Naive B cell (primary cell): Measurements from ENCODE around the gene RDH13. TPM values are rescaled to one million over a fixed set of nuclear protein-coding genes. Genes with fewer than 3 reads are reported as not detected.

Experiments used
- ATAC-seq, 2 donors: fragments of 150-1000 bp; cut with Tn5 transposase; 2 replicates each; pipeline ENCODE4 v1.10.0; 2021; ENCODE audit warnings: low read depth in 2 of 2, mild to moderate bottlenecking in 2 of 2, moderate library complexity in 2 of 2
- DNase-seq: peaks from one replicate; pipeline ENCODE4 v3.0.0; 2022
- H3K27ac Mint-ChIP-seq, 6 donors: one replicate each; pipeline ENCODE4 v1.8.0; 2020 to 2022; ENCODE audit warnings: mild to moderate bottlenecking in 6 of 6, mixed read lengths in 6 of 6, moderate library complexity in 5 of 6, inconsistent platforms in 2 of 6
- H3K27me3 Mint-ChIP-seq, 3 donors: one replicate each; pipeline ENCODE4 v1.8.0; 2021 to 2022; ENCODE audit warnings: mixed read lengths in 3 of 3, mild to moderate bottlenecking in 1 of 3
- H3K36me3 Mint-ChIP-seq, 2 donors: one replicate each; pipeline ENCODE4 v1.8.0; 2020 to 2022; ENCODE audit warnings: mixed read lengths in 2 of 2, inconsistent platforms in 1 of 2, mild to moderate bottlenecking in 1 of 2
- H3K4me1 Mint-ChIP-seq, 3 donors: one replicate each; pipeline ENCODE4 v1.8.0; 2020 to 2022; ENCODE audit warnings: mixed read lengths in 3 of 3, inconsistent platforms in 1 of 3, mild to moderate bottlenecking in 1 of 3, moderate library complexity in 1 of 3
- H3K4me3 Mint-ChIP-seq, 8 donors: one replicate each; pipeline ENCODE4 v1.8.0; 2020 to 2022; ENCODE audit warnings: mild to moderate bottlenecking in 8 of 8, mixed read lengths in 8 of 8, moderate library complexity in 8 of 8, inconsistent platforms in 2 of 8
- H3K9me3 Mint-ChIP-seq, 7 donors: one replicate each; pipeline ENCODE4 v1.8.0; 2020 to 2022; ENCODE audit warnings: mixed read lengths in 7 of 7, mild to moderate bottlenecking in 5 of 7, inconsistent platforms in 2 of 7, moderate library complexity in 1 of 7
- polyA plus RNA-seq, 6 donors: library from polyadenylated mRNA; unstranded; fragments of 300-500 nt; fragmentation: Illumina TruSeq; gene quantifications; one replicate each; pipeline ENCODE4 v1.2.3, GENCODE V29; 2021; ENCODE audit warnings: low read depth in 6 of 6

RDH13 gene
- polyA plus RNA-seq, 6 donors from 2014 or later, result 2.7 to 20.4 (median 8.4) TPM

- ATAC-seq (no peak), DNase-seq (no peak)
- peaks cover 28 to 35% (median 30%) of the 10 kb centered on the region in 3 donors for H3K4me1 Mint-ChIP-seq
Observed at GRCh38 chr19:55088021-55088451, 25.1 kb upstream of the RDH13 start.

GRCh38 chr19:55087542-55087901 is 24.6 kb upstream of the RDH13 start:
- H3K9me3 Mint-ChIP-seq, result peaks cover 0 to 3% (median 0%) of the 10 kb centered on the region in 7 donors
- H3K27me3 Mint-ChIP-seq, result peaks cover 53 to 66% (median 63%) of the 10 kb centered on the region in 3 donors
- peaks cover 30 to 38% (median 31%) of the 10 kb centered on the region in 3 donors for H3K4me1 Mint-ChIP-seq
- H3K36me3 Mint-ChIP-seq, result peaks cover 0 to 28% of the 10 kb centered on the region in 2 donors
- no peak overlapping the region for H3K27ac Mint-ChIP-seq
- peak overlapping the region; percentile 63 to 90 (median 82) for H3K4me3 Mint-ChIP-seq
- ATAC-seq, result peak in 1 of 2 donors; percentile 5
- no peak for DNase-seq

More at GRCh38 chr19:55088021-55088451, 25.1 kb upstream of the RDH13 start:
- peak overlapping the region in 1 of 6 donors; percentile 70 for H3K27ac Mint-ChIP-seq
- H3K27me3 Mint-ChIP-seq, result peaks cover 48 to 61% (median 58%) of the 10 kb centered on the region in 3 donors
- peaks cover 0 to 23% of the 10 kb centered on the region in 2 donors for H3K36me3 Mint-ChIP-seq
- H3K4me3 Mint-ChIP-seq, result peak overlapping the region; percentile 63 to 90 (median 80)
- no peaks in the 10 kb centered on the region for H3K9me3 Mint-ChIP-seq

- peaks cover 56 to 72% (median 68%) of the 10 kb centered on the region in 3 donors for H3K27me3 Mint-ChIP-seq
- H3K27ac Mint-ChIP-seq, result no peak overlapping the region
- peak overlapping the region; percentile 63 to 90 (median 82) for H3K4me3 Mint-ChIP-seq
- DNase-seq (no peak), ATAC-seq (peak; percentile 59 to 60)
- peaks cover 0 to 4% (median 2%) of the 10 kb centered on the region in 7 donors for H3K9me3 Mint-ChIP-seq
- H3K36me3 Mint-ChIP-seq, result peaks cover 0 to 31% of the 10 kb centered on the region in 2 donors
- H3K4me1 Mint-ChIP-seq, result peaks cover 33 to 42% (median 36%) of the 10 kb centered on the region in 3 donors
Observed at GRCh38 chr19:55086730-55087541, 24.0 kb upstream of the RDH13 start.

- peaks cover 0 to 31% of the 10 kb centered on the region in 2 donors for H3K36me3 Mint-ChIP-seq
- H3K27ac Mint-ChIP-seq, result peak overlapping the region in 1 of 6 donors; percentile 42
- no peak for DNase-seq
- H3K4me1 Mint-ChIP-seq, result peaks cover 39 to 46% (median 45%) of the 10 kb centered on the region in 3 donors
- H3K4me3 Mint-ChIP-seq, result peak overlapping the region in 6 of 8 donors; percentile 4 to 83 (median 54)
- peaks cover 61 to 80% (median 76%) of the 10 kb centered on the region in 3 donors for H3K27me3 Mint-ChIP-seq
- H3K9me3 Mint-ChIP-seq, result peaks cover 0 to 7% (median 2%) of the 10 kb centered on the region in 7 donors
- no peak for ATAC-seq
Observed at GRCh38 chr19:55085923-55086715, 23.2 kb upstream of the RDH13 start.

- ATAC-seq, result no peak
- H3K27me3 Mint-ChIP-seq, result peaks cover 66 to 91% (median 87%) of the 10 kb centered on the region in 3 donors
- H3K4me3 Mint-ChIP-seq, result peak overlapping the region in 2 of 8 donors; percentile 7 to 16
- H3K4me1 Mint-ChIP-seq, result peaks cover 47 to 53% (median 51%) of the 10 kb centered on the region in 3 donors
- no peak overlapping the region for H3K27ac Mint-ChIP-seq
- no peak for DNase-seq
- peaks cover 0 to 13% (median 6%) of the 10 kb centered on the region in 7 donors for H3K9me3 Mint-ChIP-seq
- peaks cover 0 to 33% of the 10 kb centered on the region in 2 donors for H3K36me3 Mint-ChIP-seq
Observed at GRCh38 chr19:55084416-55084815, 21.5 kb upstream of the RDH13 start.

- ATAC-seq, result no peak
- peaks cover 0 to 22% of the 10 kb centered on the region in 2 donors for H3K36me3 Mint-ChIP-seq
- H3K9me3 Mint-ChIP-seq, result peaks cover 0 to 15% (median 6%) of the 10 kb centered on the region in 7 donors
- peak overlapping the region in 7 of 8 donors; percentile 25 to 85 (median 71) for H3K4me3 Mint-ChIP-seq
- H3K4me1 Mint-ChIP-seq, result peaks cover 39 to 46% (median 46%) of the 10 kb centered on the region in 3 donors
- no peak for DNase-seq
- peak overlapping the region in 1 of 6 donors; percentile 34 for H3K27ac Mint-ChIP-seq
- peaks cover 60 to 86% (median 82%) of the 10 kb centered on the region in 3 donors for H3K27me3 Mint-ChIP-seq
Observed at GRCh38 chr19:55083004-55083850, 20.3 kb upstream of the RDH13 start.

- Mint-ChIP-seq H3K9me3 (peaks cover 0 to 15% (median 6%) of the 10 kb centered on the region in 7 donors), H3K27ac (peak overlapping the region in 3 of 6 donors; percentile 34 to 90 (median 47)), H3K36me3 (peaks cover 0 to 16% of the 10 kb centered on the region in 2 donors), H3K4me1 (peaks cover 29 to 36% (median 36%) of the 10 kb centered on the region in 3 donors), H3K4me3 (peak overlapping the region; percentile 26 to 85 (median 74)), H3K27me3 (peaks cover 55 to 83% (median 80%) of the 10 kb centered on the region in 3 donors)
- ATAC-seq (peak in 1 of 2 donors; percentile 6), DNase-seq (no peak)
Observed at GRCh38 chr19:55082020-55082851, 19.3 kb upstream of the RDH13 start.

GRCh38 chr19:55081770-55082019 is 18.7 kb upstream of the RDH13 start:
- Mint-ChIP-seq H3K27me3 (peaks cover 57 to 85% (median 82%) of the 10 kb centered on the region in 3 donors), H3K4me1 (peaks cover 28 to 35% (median 33%) of the 10 kb centered on the region in 3 donors), H3K9me3 (peaks cover 0 to 15% (median 6%) of the 10 kb centered on the region in 7 donors), H3K27ac (peak overlapping the region in 1 of 6 donors; percentile 10), H3K36me3 (peaks cover 0 to 16% of the 10 kb centered on the region in 2 donors), H3K4me3 (peak overlapping the region; percentile 72 to 93 (median 82))
- DNase-seq, result no peak
- no peak for ATAC-seq

GRCh38 chr19:55080968-55081769 is 18.2 kb upstream of the RDH13 start:
- H3K4me3 Mint-ChIP-seq, result peak overlapping the region; percentile 72 to 93 (median 82)
- ATAC-seq (peak; percentile 77 to 80), DNase-seq (peak; percentile 78)
- H3K27me3 Mint-ChIP-seq, result peaks cover 60 to 90% (median 87%) of the 10 kb centered on the region in 3 donors
- peaks cover 0 to 16% of the 10 kb centered on the region in 2 donors for H3K36me3 Mint-ChIP-seq
- peaks cover 0 to 15% (median 6%) of the 10 kb centered on the region in 7 donors for H3K9me3 Mint-ChIP-seq
- peak overlapping the region in 4 of 6 donors; percentile 14 to 84 (median 63) for H3K27ac Mint-ChIP-seq
- peaks cover 28 to 35% (median 33%) of the 10 kb centered on the region in 3 donors for H3K4me1 Mint-ChIP-seq

- Mint-ChIP-seq H3K9me3 (peaks cover 0 to 15% (median 6%) of the 10 kb centered on the region in 7 donors), H3K27me3 (peaks cover 57 to 91% (median 88%) of the 10 kb centered on the region in 3 donors), H3K36me3 (peaks cover 0 to 16% of the 10 kb centered on the region in 2 donors), H3K27ac (peak overlapping the region in 2 of 6 donors; percentile 60 to 66), H3K4me1 (peaks cover 28 to 33% (median 31%) of the 10 kb centered on the region in 3 donors), H3K4me3 (peak overlapping the region; percentile 72 to 93 (median 82))
- DNase-seq, result no peak
- ATAC-seq, result peak; percentile 35 to 48
Observed at GRCh38 chr19:55080121-55080967, 17.4 kb upstream of the RDH13 start.
